H9 (cell line): ENCODE measurements around the gene FOXK1. TPM values are rescaled to one million over a fixed set of nuclear protein-coding genes. Genes with fewer than 3 reads are reported as not detected.

Experiments used
- DNase-seq: peaks from one replicate; pipeline ENCODE4 v3.0.0-alpha.2; 2017
- H2AFZ ChIP-seq: one replicate; pipeline ENCODE4 v1.6.1; 2013; ENCODE audit warnings: mild to moderate bottlenecking, low read length, control low read depth, moderate library complexity
- H2AK5ac ChIP-seq: 2 replicates; pipeline ENCODE4 v1.6.1; 2013; ENCODE audit warnings: low read length, control low read depth, mixed read lengths; ENCODE audit not compliant: insufficient read length
- H2BK120ac ChIP-seq: one replicate; pipeline ENCODE4 v1.6.1; 2013; ENCODE audit warnings: low read depth, mild to moderate bottlenecking, low read length, control low read depth, inconsistent platforms; ENCODE audit not compliant: poor library complexity, severe bottlenecking
- H2BK12ac ChIP-seq: 2 replicates; pipeline ENCODE4 v1.6.1; 2013; ENCODE audit warnings: low read length, control low read depth, mixed read lengths, low read depth; ENCODE audit not compliant: insufficient read length
- H2BK15ac ChIP-seq: 2 replicates; pipeline ENCODE4 v1.6.1; 2013; ENCODE audit warnings: low read depth, low read length, control low read depth
- H2BK20ac ChIP-seq: one replicate; pipeline ENCODE4 v1.6.1; 2013; ENCODE audit warnings: low read depth, mild to moderate bottlenecking, low read length, control low read depth, inconsistent platforms; ENCODE audit not compliant: poor library complexity, severe bottlenecking
- H2BK5ac ChIP-seq: 2 replicates; pipeline ENCODE4 v1.6.1; 2013; ENCODE audit warnings: low read length, control low read depth, mixed read lengths; ENCODE audit not compliant: insufficient read length
- H3K14ac ChIP-seq: 2 replicates; pipeline ENCODE4 v1.6.1; 2013; ENCODE audit warnings: low read length, control low read depth; ENCODE audit not compliant: insufficient read depth
- H3K18ac ChIP-seq: 2 replicates; pipeline ENCODE4 v1.6.1; 2013; ENCODE audit warnings: low read depth, mild to moderate bottlenecking, mixed read lengths, low read length, control low read depth; ENCODE audit not compliant: insufficient read length
- H3K23ac ChIP-seq: 2 replicates; pipeline ENCODE4 v1.6.1; 2013; ENCODE audit warnings: low read length, control low read depth, mixed read lengths, low read depth; ENCODE audit not compliant: insufficient read length
- H3K23me2 ChIP-seq: 2 replicates; pipeline ENCODE4 v1.6.1; 2013; ENCODE audit warnings: low read depth, mild to moderate bottlenecking, mixed read lengths, low read length, control low read depth; ENCODE audit not compliant: insufficient read length, poor library complexity, severe bottlenecking
- H3K27ac ChIP-seq: 2 replicates; pipeline ENCODE4 v1.5.1; 2013; ENCODE audit warnings: low read length, control low read depth, mixed read lengths, low read depth; ENCODE audit not compliant: insufficient read length
- H3K27me3 ChIP-seq: 2 replicates; pipeline ENCODE4 v1.6.1; 2013; ENCODE audit warnings: low read length, control low read depth, inconsistent platforms; ENCODE audit not compliant: insufficient read depth
- H3K4ac ChIP-seq: 2 replicates; pipeline ENCODE4 v1.6.1; 2013; ENCODE audit warnings: low read depth, mild to moderate bottlenecking, control low read depth, inconsistent platforms, low read length, moderate library complexity
- H3K4me1 ChIP-seq: 2 replicates; pipeline ENCODE4 v1.6.1; 2013; ENCODE audit warnings: low read length, control low read depth, inconsistent platforms; ENCODE audit not compliant: insufficient read depth
- H3K4me2 ChIP-seq: 2 replicates; pipeline ENCODE4 v1.6.1; 2013; ENCODE audit warnings: low read length, control low read depth, mixed read lengths; ENCODE audit not compliant: insufficient read length, insufficient read depth
- H3K56ac ChIP-seq: 2 replicates; pipeline ENCODE4 v1.6.1; 2013; ENCODE audit warnings: low read depth, mild to moderate bottlenecking, mixed read lengths, low read length, control low read depth; ENCODE audit not compliant: insufficient read length
- H3K79me1 ChIP-seq: 2 replicates; pipeline ENCODE4 v1.6.1; 2013; ENCODE audit warnings: low read depth, mild to moderate bottlenecking, moderate library complexity, low read length, control low read depth, inconsistent platforms; ENCODE audit not compliant: insufficient read depth, poor library complexity, severe bottlenecking
- H3K79me2 ChIP-seq: 2 replicates; pipeline ENCODE4 v1.6.1; 2013; ENCODE audit warnings: low read length, control low read depth, inconsistent platforms; ENCODE audit not compliant: insufficient read depth
- H3K9ac ChIP-seq: 2 replicates; pipeline ENCODE4 v1.6.1; 2013; ENCODE audit warnings: low read length, control low read depth, mixed read lengths; ENCODE audit not compliant: insufficient read length; ENCODE audit errors: extremely low read depth
- H3K9me3 ChIP-seq: one replicate; pipeline ENCODE4 v1.6.1; 2013; ENCODE audit warnings: low read depth, low read length, inconsistent platforms; ENCODE audit not compliant: control insufficient read depth
- H3T11ph ChIP-seq: one replicate; pipeline ENCODE4 v1.6.1; 2013; ENCODE audit warnings: mild to moderate bottlenecking, low read length, control low read depth, inconsistent platforms
- H4K20me1 ChIP-seq: one replicate; pipeline ENCODE4 v1.6.1; 2013; ENCODE audit not compliant: control insufficient read depth, insufficient read length, insufficient read depth
- H4K5ac ChIP-seq: 2 replicates; pipeline ENCODE4 v1.6.1; 2013; ENCODE audit warnings: low read depth, mild to moderate bottlenecking, mixed read lengths, low read length, control low read depth; ENCODE audit not compliant: insufficient read length
- H4K8ac ChIP-seq: replicated peaks from 2 replicates; pipeline ENCODE4 v1.6.1; 2013; ENCODE audit warnings: low read length, control low read depth, mixed read lengths, low read depth; ENCODE audit not compliant: insufficient read length
- H4K91ac ChIP-seq: 2 replicates; pipeline ENCODE4 v1.6.1; 2013; ENCODE audit warnings: low read depth, mild to moderate bottlenecking, moderate library complexity, mixed read lengths, low read length, control low read depth; ENCODE audit not compliant: insufficient read length
- H3K27ac Mint-ChIP-seq, 3 experiments: 2 replicates in 2 of 3; 3 replicates in 1 of 3; pipeline ENCODE4 v1.8.0; 2020 to 2021; ENCODE audit warnings: mixed read lengths in 3 of 3, mild to moderate bottlenecking in 1 of 3, moderate library complexity in 1 of 3
- H3K27me3 Mint-ChIP-seq: 2 replicates; pipeline ENCODE4 v1.8.0; 2021; ENCODE audit warnings: low read depth, mild to moderate bottlenecking, moderate library complexity, mixed read lengths
- H3K36me3 Mint-ChIP-seq, 3 experiments: 2 replicates in 2 of 3; 3 replicates in 1 of 3; pipeline ENCODE4 v1.8.0; 2020 to 2021; ENCODE audit warnings: low read depth in 3 of 3, mixed read lengths in 3 of 3; ENCODE audit not compliant: insufficient read depth in 1 of 3
- H3K4me1 Mint-ChIP-seq, 2 experiments: 2 replicates each; pipeline ENCODE4 v1.8.0; 2020; ENCODE audit warnings: mixed read lengths in 2 of 2
- H3K4me3 Mint-ChIP-seq, 2 experiments: 2 replicates in 1 of 2; 3 replicates in 1 of 2; pipeline ENCODE4 v1.8.0; 2020 to 2021; ENCODE audit warnings: mild to moderate bottlenecking in 2 of 2, mixed read lengths in 2 of 2, moderate library complexity in 1 of 2
- H3K9me3 Mint-ChIP-seq, 2 experiments: 2 replicates in 1 of 2; 3 replicates in 1 of 2; pipeline ENCODE4 v1.8.0; 2020; ENCODE audit warnings: mild to moderate bottlenecking in 2 of 2, mixed read lengths in 2 of 2, moderate library complexity in 1 of 2
- WGBS: extraction: QIAGEN DNeasy Blood & Tissue Kit; methylation state at CpG from one replicate; pipeline ENCODE4 v1.1.7; 2013; ENCODE audit warnings: missing lambda C conversion rate, low lambda C conversion rate, mixed read lengths; ENCODE audit not compliant: insufficient read length; ENCODE audit errors: extremely low coverage; 5-methylcytosine and 5-hydroxymethylcytosine counted together
- total RNA-seq: library from RNA; stranded (reverse); gene quantifications from 2 replicates; pipeline ENCODE4 v1.2.1, GENCODE V29; 2021
- TF ChIP-seq, protein P1 (sequence below): fragments of 200-600 bp; sonication (generic); conservative IDR thresholded peaks from 3 replicates; pipeline ENCODE4 v1.8.0; 2021; ENCODE audit warnings: antibody characterized with exemption, mild to moderate bottlenecking

The FOXK1 gene
- total RNA-seq, 1 experiment from 2014 or later: 14.4 TPM

DNA sequence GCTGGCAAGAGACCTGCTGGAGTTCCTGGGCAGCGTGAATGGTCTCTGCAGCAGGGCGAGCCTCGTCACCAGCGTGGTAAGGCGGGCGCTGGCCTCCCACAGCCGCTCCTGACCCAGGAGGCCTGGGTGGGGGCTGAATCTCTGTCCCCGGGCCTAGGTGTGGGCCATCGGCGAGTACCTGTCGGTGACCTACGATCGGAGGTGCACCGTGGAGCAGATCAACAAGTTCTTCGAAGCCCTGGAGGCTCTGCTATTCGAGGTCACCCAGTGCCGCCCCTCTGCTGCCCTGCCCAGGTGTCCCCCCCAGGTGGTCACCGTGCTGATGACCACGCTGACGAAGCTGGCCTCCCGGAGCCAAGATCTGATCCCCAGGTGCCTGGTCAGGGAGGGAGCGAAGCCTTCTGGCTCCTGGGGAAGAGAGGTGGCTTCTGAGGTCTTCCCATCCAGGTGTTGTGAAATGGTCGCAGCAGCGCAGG lies 108.5 kb downstream of the FOXK1 start:
- WGBS: no CpG with 5 or more reads among the region's 24 CpGs
- Histone ChIP-seq H3K4ac (no peak overlapping the region), H2BK5ac (no peak overlapping the region), H2BK12ac (no peak overlapping the region), H3K23ac (no peak overlapping the region), H2BK20ac (no peak overlapping the region), H4K91ac (no peak overlapping the region), H3K79me2 (no peaks in the 10 kb centered on the region), H2AFZ (no peak overlapping the region), H3K4me1 (no peaks in the 10 kb centered on the region), H3K9ac (no peak overlapping the region), H3K23me2 (peaks cover 5% of the 10 kb centered on the region), H4K8ac (no peak overlapping the region), H2BK120ac (no peak overlapping the region), H2AK5ac (no peak overlapping the region), H3K27me3 (no peaks in the 10 kb centered on the region), H3K14ac (no peak overlapping the region), H2BK15ac (no peak overlapping the region), H3T11ph (no peak overlapping the region), H3K79me1 (no peaks in the 10 kb centered on the region), H3K18ac (no peak overlapping the region), H3K4me2 (no peak overlapping the region), H3K27ac (no peak overlapping the region), H4K5ac (no peak overlapping the region), H3K56ac (no peak overlapping the region), H4K20me1 (no peaks in the 10 kb centered on the region), H3K9me3 (no peaks in the 10 kb centered on the region)
- Mint-ChIP-seq H3K27me3 (no peaks in the 10 kb centered on the region), H3K9me3 (no peaks in the 10 kb centered on the region; a peak in 1 of 5 replicates), H3K27ac (no peak overlapping the region), H3K4me1 (peaks cover 6 to 7% of the 10 kb centered on the region in 2 experiments; a peak in 3 of 4 replicates), H3K4me3 (no peak overlapping the region), H3K36me3 (peaks cover 4 to 28% (median 11%) of the 10 kb centered on the region in 3 experiments; a peak in 6 of 7 replicates)
- TF ChIP-seq, protein P1, sequence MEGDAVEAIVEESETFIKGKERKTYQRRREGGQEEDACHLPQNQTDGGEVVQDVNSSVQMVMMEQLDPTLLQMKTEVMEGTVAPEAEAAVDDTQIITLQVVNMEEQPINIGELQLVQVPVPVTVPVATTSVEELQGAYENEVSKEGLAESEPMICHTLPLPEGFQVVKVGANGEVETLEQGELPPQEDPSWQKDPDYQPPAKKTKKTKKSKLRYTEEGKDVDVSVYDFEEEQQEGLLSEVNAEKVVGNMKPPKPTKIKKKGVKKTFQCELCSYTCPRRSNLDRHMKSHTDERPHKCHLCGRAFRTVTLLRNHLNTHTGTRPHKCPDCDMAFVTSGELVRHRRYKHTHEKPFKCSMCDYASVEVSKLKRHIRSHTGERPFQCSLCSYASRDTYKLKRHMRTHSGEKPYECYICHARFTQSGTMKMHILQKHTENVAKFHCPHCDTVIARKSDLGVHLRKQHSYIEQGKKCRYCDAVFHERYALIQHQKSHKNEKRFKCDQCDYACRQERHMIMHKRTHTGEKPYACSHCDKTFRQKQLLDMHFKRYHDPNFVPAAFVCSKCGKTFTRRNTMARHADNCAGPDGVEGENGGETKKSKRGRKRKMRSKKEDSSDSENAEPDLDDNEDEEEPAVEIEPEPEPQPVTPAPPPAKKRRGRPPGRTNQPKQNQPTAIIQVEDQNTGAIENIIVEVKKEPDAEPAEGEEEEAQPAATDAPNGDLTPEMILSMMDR: no peak
- no peak for DNase-seq
